K562 (cell line): ENCODE results near the gene AGAP3. TPM values are rescaled to one million over a fixed set of nuclear protein-coding genes. Genes with fewer than 3 reads are reported as not detected.
A peak's percentile ranks its signal among the peaks of the same experiment; 100 is the strongest.

Experiments used
- ASH1L ChIP-seq: fragments of 450-650 bp; IDR thresholded peaks from 2 replicates; pipeline ENCODE4 v1.6.1; 2018; ENCODE audit warnings: borderline replicate concordance, mild to moderate bottlenecking, low read depth; ENCODE audit not compliant: partially characterized antibody
- BRD9 ChIP-seq: fragments of 450-650 bp; IDR thresholded peaks from 2 replicates; pipeline ENCODE4 v1.6.1; 2018; ENCODE audit warnings: low read depth; ENCODE audit not compliant: partially characterized antibody
- E2F3 ChIP-seq: fragments of 250-450 bp; sonication (Bioruptor Pico); IDR thresholded peaks from 2 replicates; pipeline ENCODE4 v1.4.0; 2020; ENCODE audit warnings: mild to moderate bottlenecking
- ETV5 ChIP-seq: sonication (generic); formaldehyde crosslinking; IDR thresholded peaks from 2 replicates; pipeline ENCODE4 v1.4.0; 2020; ENCODE audit warnings: low read depth, mild to moderate bottlenecking, missing genetic modification reagents
- LEF1 ChIP-seq: fragments of 450-650 bp; IDR thresholded peaks from 2 replicates; pipeline ENCODE4 v1.6.1; 2016; ENCODE audit warnings: mild to moderate bottlenecking
- NCOA1 ChIP-seq: fragments of 450-650 bp; IDR thresholded peaks from 2 replicates; pipeline ENCODE4 v1.6.1; 2016; ENCODE audit warnings: low read depth
- NFIC ChIP-seq: fragments of 450-650 bp; IDR thresholded peaks from 2 replicates; pipeline ENCODE4 v1.6.1; 2017; ENCODE audit warnings: mild to moderate bottlenecking, inconsistent platforms
- NR1H2 ChIP-seq: sonication (generic); formaldehyde crosslinking; IDR thresholded peaks from 2 replicates; pipeline ENCODE4 v1.4.0; 2020; ENCODE audit warnings: mild to moderate bottlenecking, missing genetic modification reagents
- RBM17 ChIP-seq: fragments of 200-400 bp; formaldehyde crosslinking; IDR thresholded peaks from 2 replicates; pipeline ENCODE4 v1.6.1; 2017; ENCODE audit warnings: low read depth, mild to moderate bottlenecking, low read length, borderline replicate concordance
- SAP30 ChIP-seq: fragments of 200-600 bp; sonication (generic); IDR thresholded peaks from 2 replicates; pipeline ENCODE4 v1.6.1; 2012; ENCODE audit warnings: borderline replicate concordance, low read depth, mild to moderate bottlenecking, moderate library complexity, low read length, control low read depth, inconsistent platforms; ENCODE audit not compliant: insufficient read depth, poor library complexity, severe bottlenecking
- STAG1 ChIP-seq: sonication (generic); formaldehyde crosslinking; IDR thresholded peaks from 2 replicates; pipeline ENCODE4 v1.5.0; 2020; ENCODE audit warnings: missing genetic modification reagents, borderline replicate concordance
- STAT5B ChIP-seq: fragments of 250-450 bp; sonication (Bioruptor Pico); IDR thresholded peaks from 2 replicates; pipeline ENCODE4 v1.8.0; 2021; ENCODE audit warnings: mild to moderate bottlenecking, inconsistent platforms
- TEAD2 ChIP-seq: fragments of 450-650 bp; IDR thresholded peaks from 2 replicates; pipeline ENCODE4 v1.6.1; 2016; ENCODE audit warnings: missing genetic modification characterization, control low read depth, missing compliant biosample characterization
- XRCC5 ChIP-seq: fragments of 200-400 bp; formaldehyde crosslinking; IDR thresholded peaks from 2 replicates; pipeline ENCODE4 v1.6.1; 2017; ENCODE audit warnings: low read depth, mild to moderate bottlenecking, low read length
- ZNF197 ChIP-seq: fragments of 200-800 bp; sonication (Bioruptor generic); IDR thresholded peaks from 2 replicates; pipeline ENCODE4 v1.6.1; 2016; ENCODE audit warnings: low read depth, missing genetic modification characterization, missing compliant biosample characterization
- ZNF324 ChIP-seq: fragments of 250-450 bp; sonication (Bioruptor Pico); IDR thresholded peaks from 2 replicates; pipeline ENCODE4 v1.4.0; 2020; ENCODE audit warnings: mild to moderate bottlenecking
- ZNF384 ChIP-seq: IDR thresholded peaks from 2 replicates; pipeline ENCODE4 v1.6.1; 2012; ENCODE audit warnings: low read depth, low read length, improper control_type of control experiment
- polyA plus RNA-seq, 8 experiments: library from polyadenylated mRNA; depleted of rRNA in 4 of 8; stranded (reverse) in 5 of 8; unstranded in 3 of 8; fragments of >200 nt; fragmentation: Nextera tagmentation in 2 of 8; fragmentation: Illumina TruSeq in 1 of 8; extraction: Ambion mirVana in 2 of 8; extraction: Trizol in 1 of 8; gene quantifications; 2 replicates each; pipeline versions ENCODE4 v1.2.1 to v1.2.3, GENCODE V29; 2011 to 2014; ENCODE audit warnings: inconsistent platforms in 1 of 8, missing spikeins in 1 of 8
- total RNA-seq, 7 experiments: library from RNA; depleted of rRNA in 6 of 7; stranded (reverse); fragments of >200 nt in 6 of 7; fragmentation: Illumina TruSeq in 2 of 7; extraction: Trizol in 2 of 7; gene quantifications; 2 replicates each; pipeline versions ENCODE4 v1.2.1 to v1.2.3, GENCODE V29; 2011 to 2021; ENCODE audit warnings: low replicate concordance in 1 of 7
- TF ChIP-seq, protein P1 (sequence below): sonication (generic); formaldehyde crosslinking; IDR thresholded peaks from 2 replicates; pipeline ENCODE4 v1.9.0; 2022; ENCODE audit warnings: mild to moderate bottlenecking, missing genetic modification reagents
- TF ChIP-seq, protein P2 (sequence below): fragments of 450-650 bp; IDR thresholded peaks from 2 replicates; pipeline ENCODE4 v1.6.1; 2014; ENCODE audit warnings: low read depth, mild to moderate bottlenecking, moderate library complexity, borderline replicate concordance
- TF ChIP-seq, protein P3 (sequence below), 2 experiments: fragments of 150-350 bp in 1 of 2; IDR thresholded peaks; 2 replicates each; pipeline ENCODE4 v1.6.1; 2012 to 2016; ENCODE audit warnings: low read depth in 2 of 2, low read length in 2 of 2, mild to moderate bottlenecking in 1 of 2, moderate library complexity in 1 of 2
- TF ChIP-seq, protein P4 (sequence below): fragments of 250-450 bp; sonication (Bioruptor Pico); IDR thresholded peaks from 2 replicates; pipeline ENCODE4 v1.4.0; 2020; ENCODE audit warnings: mild to moderate bottlenecking

Gene AGAP3
- total and polyA plus RNA-seq, 9 of the 15 experiments (the other 6 are each of a cell fraction or from before 2014, with no cell fraction given), result 3.4 to 208 (median 62.2) TPM

DNA sequence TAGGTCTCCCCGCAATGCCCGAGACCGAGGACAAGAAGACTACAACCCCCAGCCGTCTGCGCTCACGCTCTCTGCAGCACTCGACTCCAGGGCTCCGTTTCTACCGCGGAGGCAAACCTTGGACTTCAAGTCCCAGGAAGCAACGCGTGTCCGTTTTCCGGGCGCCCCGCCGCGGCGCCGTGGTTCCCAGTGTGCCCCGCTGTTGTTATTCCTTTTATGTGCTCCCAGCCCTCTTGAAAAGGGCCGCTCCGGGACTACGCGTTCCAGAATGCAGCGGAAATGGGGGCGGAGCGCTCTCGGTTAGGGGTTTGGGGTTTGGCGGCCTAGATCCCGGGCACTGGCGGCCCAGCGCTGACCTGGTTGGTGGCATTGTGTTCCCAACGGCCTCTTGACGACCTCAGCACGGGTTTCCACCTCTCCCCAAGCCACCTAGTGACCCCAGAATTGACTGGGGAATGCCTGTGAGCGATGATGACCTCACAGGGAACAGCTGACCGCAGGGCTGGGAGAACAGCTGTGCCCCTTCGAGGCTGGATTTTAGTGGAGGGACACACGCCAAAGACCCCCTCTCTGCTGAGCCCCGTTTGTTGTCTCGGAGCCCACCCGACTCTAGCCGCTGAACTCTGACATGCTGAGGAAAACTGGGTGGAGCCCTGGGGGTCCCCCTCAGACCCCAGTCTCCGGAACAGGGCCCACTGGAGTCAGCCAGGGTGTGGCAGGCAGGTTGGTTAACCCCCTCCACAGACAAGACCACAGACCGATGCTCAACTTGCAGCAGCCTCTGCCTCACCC is 28.1 kb upstream of the AGAP3 start (continued):
- TF ChIP-seq, protein P1, sequence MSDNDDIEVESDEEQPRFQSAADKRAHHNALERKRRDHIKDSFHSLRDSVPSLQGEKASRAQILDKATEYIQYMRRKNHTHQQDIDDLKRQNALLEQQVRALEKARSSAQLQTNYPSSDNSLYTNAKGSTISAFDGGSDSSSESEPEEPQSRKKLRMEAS, result peak; percentile 44; the same call in 1 of the 2 replicates
- no peak for TF ChIP-seq BRD9
- TF ChIP-seq, protein P2, sequence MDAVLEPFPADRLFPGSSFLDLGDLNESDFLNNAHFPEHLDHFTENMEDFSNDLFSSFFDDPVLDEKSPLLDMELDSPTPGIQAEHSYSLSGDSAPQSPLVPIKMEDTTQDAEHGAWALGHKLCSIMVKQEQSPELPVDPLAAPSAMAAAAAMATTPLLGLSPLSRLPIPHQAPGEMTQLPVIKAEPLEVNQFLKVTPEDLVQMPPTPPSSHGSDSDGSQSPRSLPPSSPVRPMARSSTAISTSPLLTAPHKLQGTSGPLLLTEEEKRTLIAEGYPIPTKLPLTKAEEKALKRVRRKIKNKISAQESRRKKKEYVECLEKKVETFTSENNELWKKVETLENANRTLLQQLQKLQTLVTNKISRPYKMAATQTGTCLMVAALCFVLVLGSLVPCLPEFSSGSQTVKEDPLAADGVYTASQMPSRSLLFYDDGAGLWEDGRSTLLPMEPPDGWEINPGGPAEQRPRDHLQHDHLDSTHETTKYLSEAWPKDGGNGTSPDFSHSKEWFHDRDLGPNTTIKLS, result peak; percentile 99
- TF ChIP-seq TEAD2 (tag), result no peak
- TF ChIP-seq LEF1, result peak; percentile 45
- no peak for TF ChIP-seq ZNF384
- no peak for TF ChIP-seq ASH1L
- TF ChIP-seq NFIC, result peak; percentile 24; the same call in 1 of the 2 replicates
- TF ChIP-seq, protein P3, sequence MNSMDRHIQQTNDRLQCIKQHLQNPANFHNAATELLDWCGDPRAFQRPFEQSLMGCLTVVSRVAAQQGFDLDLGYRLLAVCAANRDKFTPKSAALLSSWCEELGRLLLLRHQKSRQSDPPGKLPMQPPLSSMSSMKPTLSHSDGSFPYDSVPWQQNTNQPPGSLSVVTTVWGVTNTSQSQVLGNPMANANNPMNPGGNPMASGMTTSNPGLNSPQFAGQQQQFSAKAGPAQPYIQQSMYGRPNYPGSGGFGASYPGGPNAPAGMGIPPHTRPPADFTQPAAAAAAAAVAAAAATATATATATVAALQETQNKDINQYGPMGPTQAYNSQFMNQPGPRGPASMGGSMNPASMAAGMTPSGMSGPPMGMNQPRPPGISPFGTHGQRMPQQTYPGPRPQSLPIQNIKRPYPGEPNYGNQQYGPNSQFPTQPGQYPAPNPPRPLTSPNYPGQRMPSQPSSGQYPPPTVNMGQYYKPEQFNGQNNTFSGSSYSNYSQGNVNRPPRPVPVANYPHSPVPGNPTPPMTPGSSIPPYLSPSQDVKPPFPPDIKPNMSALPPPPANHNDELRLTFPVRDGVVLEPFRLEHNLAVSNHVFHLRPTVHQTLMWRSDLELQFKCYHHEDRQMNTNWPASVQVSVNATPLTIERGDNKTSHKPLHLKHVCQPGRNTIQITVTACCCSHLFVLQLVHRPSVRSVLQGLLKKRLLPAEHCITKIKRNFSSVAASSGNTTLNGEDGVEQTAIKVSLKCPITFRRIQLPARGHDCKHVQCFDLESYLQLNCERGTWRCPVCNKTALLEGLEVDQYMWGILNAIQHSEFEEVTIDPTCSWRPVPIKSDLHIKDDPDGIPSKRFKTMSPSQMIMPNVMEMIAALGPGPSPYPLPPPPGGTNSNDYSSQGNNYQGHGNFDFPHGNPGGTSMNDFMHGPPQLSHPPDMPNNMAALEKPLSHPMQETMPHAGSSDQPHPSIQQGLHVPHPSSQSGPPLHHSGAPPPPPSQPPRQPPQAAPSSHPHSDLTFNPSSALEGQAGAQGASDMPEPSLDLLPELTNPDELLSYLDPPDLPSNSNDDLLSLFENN (IDR thresholded peaks at IDR 0.05; ENCODE audit: low read depth in 2 of 2, low read length in 2 of 2), result no peak; a peak in 1 of 4 replicates
- TF ChIP-seq NR1H2 (CRISPR knock-in tag), result peak; percentile 91; the same call in 1 of the 2 replicates
- TF ChIP-seq ETV5, result peak; percentile 84
- TF ChIP-seq RBM17, result no peak
- no peak for TF ChIP-seq SAP30
- TF ChIP-seq STAT5B (CRISPR knock-in tag), result no peak
- TF ChIP-seq ZNF324 (CRISPR knock-in tag), result 0 out of 2 replicates have a peak, but pooled peaks have one; percentile 15
- TF ChIP-seq NCOA1, result 0 out of 2 replicates have a peak, but pooled peaks have one; percentile 24
- peak; percentile 2; the same call in 1 of the 2 replicates for TF ChIP-seq XRCC5
- TF ChIP-seq, protein P4, sequence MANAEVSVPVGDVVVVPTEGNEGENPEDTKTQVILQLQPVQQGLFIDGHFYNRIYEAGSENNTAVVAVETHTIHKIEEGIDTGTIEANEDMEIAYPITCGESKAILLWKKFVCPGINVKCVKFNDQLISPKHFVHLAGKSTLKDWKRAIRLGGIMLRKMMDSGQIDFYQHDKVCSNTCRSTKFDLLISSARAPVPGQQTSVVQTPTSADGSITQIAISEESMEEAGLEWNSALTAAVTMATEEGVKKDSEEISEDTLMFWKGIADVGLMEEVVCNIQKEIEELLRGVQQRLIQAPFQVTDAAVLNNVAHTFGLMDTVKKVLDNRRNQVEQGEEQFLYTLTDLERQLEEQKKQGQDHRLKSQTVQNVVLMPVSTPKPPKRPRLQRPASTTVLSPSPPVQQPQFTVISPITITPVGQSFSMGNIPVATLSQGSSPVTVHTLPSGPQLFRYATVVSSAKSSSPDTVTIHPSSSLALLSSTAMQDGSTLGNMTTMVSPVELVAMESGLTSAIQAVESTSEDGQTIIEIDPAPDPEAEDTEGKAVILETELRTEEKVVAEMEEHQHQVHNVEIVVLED, result peak; percentile 95
- peak; percentile 98 for TF ChIP-seq ZNF197 (CRISPR knock-in tag)
- no peak for TF ChIP-seq STAG1 (CRISPR knock-in tag)
- TF ChIP-seq E2F3 (CRISPR knock-in tag), result 0 out of 2 replicates have a peak, but pooled peaks have one; percentile 14
